GM19043 (cell line): Measurements from ENCODE around the gene BICDL2.
"Not testable (repeated sequence)": the region's sequence is repeated elsewhere in the genome, so short reads cannot be mapped to it uniquely, and the experiment has no call there.

ENCODE experiments used
- ATAC-seq: cut with Tn5 transposase; IDR thresholded peaks from one replicate; pipeline ENCODE4 v1.9.1; 2021; ENCODE audit warnings: low read depth; ENCODE audit not compliant: unreplicated experiment

Gene BICDL2, protein sequence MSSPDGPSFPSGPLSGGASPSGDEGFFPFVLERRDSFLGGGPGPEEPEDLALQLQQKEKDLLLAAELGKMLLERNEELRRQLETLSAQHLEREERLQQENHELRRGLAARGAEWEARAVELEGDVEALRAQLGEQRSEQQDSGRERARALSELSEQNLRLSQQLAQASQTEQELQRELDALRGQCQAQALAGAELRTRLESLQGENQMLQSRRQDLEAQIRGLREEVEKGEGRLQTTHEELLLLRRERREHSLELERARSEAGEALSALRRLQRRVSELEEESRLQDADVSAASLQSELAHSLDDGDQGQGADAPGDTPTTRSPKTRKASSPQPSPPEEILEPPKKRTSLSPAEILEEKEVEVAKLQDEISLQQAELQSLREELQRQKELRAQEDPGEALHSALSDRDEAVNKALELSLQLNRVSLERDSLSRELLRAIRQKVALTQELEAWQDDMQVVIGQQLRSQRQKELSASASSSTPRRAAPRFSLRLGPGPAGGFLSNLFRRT

DNA sequence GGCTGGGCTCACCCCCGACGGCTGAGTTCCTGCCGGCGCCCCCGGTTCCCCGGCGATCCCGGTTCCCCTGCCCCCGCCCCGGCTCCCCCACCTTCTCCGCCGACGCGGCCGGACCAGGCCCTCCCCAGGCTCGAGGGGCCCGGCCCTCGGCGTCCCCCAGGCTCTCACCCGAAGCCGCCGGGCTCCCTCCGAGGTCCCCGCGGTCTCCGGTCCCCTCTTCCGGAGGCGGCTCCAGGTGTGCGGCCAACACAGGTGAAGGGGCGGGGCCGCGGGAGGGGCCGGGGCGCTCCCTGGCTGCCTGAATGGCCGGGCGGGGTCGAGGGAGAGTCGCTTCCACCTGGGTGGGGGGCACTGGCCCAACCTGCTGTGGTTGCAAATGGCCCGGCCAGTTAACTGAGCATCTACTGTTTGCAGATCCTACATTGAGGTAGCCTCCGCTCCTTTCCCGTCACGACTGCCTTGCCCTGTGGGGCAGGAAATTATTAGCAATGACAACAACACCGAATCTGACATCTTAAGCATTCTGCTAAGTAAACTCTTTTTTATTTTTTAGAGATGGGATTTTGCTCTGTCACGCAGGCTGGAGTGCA is at the start of gene BICDL2:
Gene BICDL2, minus strand, starts transcription at position 219 of the 590 bp plus-strand sequence. CDS start 1,448 bp downstream, outside the sequence.
- ATAC-seq = no peak

DNA sequence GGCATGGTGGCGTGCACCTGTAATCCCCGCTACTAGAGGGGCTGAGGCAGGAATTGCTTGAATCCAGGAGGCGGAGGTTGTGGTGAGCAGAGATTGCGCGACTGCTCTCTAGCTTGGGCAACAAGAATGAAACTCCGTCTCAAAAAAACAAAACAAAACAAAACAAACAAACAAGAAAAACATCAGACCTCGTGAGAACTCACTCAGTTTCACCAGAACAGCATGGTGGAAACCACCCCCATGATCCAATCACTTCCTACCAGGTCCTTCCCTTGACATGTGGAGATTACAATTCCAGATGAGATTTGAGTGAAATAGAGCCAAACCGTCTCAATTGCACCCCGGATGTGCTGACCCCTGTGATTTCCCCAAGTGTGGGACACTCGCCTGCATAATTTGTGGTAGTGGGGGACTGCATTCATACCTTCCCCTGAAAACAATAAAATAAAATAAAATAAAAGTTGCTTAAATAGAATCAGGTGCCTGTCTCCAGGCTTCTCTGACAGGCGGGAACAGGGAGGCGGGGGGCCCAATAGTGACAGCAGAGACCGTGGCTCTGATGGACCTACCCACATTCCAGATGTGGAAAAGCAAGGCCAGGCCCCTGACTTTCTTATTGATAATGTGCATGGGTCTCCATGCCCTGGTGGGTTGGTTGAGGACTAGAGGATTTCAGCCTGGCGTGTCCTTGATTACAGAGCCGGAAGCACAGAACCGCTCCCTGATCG is 49.3 kb upstream of the BICDL2 start:
- ATAC-seq = no peak

DNA sequence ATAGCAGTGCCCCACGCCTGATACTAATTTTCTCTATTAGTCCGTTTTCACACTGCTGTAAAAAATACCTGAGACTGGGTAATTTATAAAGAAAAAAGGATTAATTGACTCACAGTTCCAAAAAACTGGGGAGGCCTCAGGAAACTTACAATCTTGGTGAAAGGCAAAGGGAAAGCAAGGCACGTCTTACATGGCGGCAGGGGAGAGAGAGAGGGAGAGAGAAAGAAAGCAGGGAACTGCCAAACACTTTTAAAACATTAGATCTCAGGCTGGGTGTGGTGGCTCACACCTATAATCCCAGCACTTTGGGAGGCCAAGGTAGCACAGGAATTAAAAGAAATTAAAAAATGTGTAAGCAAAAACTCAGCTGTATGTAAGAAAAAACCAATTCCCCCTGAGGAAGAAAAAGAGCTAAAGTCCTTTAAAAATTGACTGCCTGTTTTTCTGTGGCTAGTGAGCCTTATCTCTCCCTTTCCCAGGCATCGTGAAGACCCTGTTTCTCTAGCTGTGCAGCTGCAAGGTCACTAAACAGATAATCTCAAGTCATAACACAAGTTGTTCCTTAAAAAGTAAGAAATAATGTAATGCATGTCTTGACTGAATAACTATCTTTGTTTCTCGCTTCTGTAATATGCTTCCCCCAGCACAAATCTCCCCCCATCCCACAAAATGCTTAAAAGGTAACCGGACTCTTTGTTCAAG is 48.4 kb upstream of the BICDL2 start:
- no peak for ATAC-seq

DNA sequence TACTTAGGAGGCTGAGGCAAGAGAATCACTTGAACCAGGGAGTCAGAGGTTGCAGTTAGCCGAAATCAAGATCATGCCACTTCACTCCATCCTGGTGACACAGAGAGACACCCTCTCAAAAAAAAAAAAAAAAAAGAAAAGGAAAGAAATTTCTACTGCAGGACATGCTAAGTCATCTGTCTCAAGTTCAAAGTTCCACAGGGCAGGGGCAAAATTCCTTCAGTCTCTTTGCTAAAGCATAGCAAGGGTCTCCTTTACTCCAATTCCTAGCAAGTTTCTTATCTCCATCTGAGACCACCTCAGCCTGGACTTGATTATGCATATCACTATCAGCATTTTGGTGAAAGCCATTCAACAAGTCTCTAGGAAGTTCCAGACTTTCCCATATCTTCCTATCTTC is 47.7 kb upstream of the BICDL2 start:
- no peak for ATAC-seq

DNA sequence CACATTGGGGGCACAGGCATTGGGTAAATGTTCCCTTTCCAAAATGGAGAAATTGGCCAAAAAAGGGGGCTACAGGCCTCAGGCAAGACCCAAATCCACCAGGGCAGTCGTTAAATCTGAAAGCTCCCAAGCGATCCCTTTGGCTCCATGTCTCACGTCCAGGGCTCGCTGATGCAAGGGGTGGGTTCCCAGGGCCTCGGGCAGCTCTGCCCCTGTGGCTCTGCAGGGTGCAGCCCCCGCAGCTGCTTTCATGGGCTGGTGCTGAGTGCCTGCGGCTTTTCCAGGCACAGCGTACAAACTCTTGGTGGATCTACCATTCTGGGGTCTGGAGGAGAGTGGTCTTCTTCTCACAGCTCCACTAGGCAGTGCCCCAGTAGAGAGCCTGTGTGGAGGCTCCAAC is 46.7 kb upstream of the BICDL2 start:
- not testable (repeated sequence) for ATAC-seq

GRCh38 chr16:3081957-3082356 is 45.2 kb upstream of the BICDL2 start:
- ATAC-seq = not testable (repeated sequence)

- no peak for ATAC-seq
These were observed 43.3 kb upstream of the BICDL2 start for GRCh38 chr16:3080024-3080423.

GRCh38 chr16:3076577-3076976 is 39.8 kb upstream of the BICDL2 start:
- ATAC-seq = no peak

DNA sequence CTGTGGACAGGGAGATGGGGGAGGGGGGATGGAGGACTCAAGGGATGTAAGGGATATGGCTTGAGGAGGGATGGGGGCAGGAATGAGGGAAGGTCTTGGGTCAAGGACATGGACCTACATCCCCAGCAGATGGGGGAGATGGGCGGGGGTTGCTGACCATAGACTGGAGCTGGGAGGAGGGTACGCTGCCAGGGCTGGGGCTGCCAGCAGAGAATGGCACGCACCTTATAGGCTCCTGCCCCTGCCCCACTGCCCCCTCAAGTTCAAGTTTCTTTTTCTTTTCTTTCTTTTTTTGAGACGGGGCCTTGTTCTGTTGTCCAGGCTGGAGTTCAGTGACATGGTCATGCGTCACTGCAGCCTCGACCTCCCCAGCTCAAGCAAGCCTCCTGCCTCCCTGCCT is 39.2 kb upstream of the BICDL2 start:
- not testable (repeated sequence) for ATAC-seq

GRCh38 chr16:3075523-3075915 is 38.8 kb upstream of the BICDL2 start:
- no peak for ATAC-seq

DNA sequence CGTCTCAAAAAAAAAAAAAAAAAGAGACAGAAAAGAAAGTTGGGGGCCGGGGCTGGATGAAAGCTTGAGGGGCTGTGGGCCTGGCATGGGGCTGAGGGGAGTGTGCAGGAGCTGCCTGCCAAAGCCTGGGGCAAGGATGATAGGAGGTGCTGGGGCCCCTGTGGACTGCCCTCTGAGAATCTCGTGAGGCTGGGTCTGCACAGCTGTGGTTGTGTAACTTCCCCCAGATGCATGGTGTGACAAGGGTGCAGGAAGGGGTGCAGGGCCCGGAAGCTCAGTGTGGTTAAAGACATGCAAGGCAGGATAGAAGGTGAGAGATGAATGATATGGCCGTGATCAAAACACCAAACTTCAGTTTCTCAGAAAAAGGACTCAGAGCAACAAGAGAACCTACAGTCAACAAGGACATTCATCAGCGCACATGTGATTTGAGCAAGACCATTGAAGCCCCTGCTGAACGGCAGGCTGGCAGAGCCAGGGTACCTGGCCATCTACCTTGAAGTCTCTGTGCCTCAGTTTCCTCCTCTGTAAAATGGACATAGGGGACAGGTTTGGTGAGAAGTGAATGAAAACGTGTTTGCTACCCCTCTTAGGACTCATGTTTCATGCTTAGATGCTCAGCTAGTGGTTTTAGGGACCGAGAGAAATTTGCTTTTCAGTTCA is 38.2 kb upstream of the BICDL2 start:
- ATAC-seq = peak; percentile 84

GRCh38 chr16:3073448-3073847 is 36.7 kb upstream of the BICDL2 start:
- ATAC-seq = no peak

GRCh38 chr16:3072576-3073263 is 36.0 kb upstream of the BICDL2 start:
- not testable (repeated sequence) for ATAC-seq

DNA sequence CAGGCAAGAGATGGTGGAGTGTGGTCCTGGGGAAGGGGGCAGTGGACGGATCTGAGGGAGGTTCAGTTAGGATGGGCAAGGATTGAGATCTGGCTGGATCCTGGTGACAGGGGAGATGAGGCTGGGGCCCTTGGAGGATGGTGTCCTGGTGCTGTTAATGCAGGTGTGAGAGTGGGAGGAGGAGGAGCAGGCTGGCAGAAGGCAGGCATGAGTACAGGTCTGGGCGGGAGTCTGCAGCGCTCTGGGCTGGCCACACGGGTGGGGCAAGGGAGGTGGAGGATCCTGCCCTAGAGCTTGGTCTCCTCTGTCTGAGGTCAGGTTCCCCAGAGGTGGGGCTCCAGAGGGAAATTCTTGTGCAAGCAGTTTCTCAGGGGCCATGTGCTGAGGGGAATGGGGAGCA is 35.4 kb upstream of the BICDL2 start:
- ATAC-seq = not testable (repeated sequence)

GRCh38 chr16:3071655-3072054 is 34.9 kb upstream of the BICDL2 start:
- ATAC-seq = no peak

- ATAC-seq = no peak
These were observed 33.9 kb upstream of the BICDL2 start for GRCh38 chr16:3070608-3071111.

DNA sequence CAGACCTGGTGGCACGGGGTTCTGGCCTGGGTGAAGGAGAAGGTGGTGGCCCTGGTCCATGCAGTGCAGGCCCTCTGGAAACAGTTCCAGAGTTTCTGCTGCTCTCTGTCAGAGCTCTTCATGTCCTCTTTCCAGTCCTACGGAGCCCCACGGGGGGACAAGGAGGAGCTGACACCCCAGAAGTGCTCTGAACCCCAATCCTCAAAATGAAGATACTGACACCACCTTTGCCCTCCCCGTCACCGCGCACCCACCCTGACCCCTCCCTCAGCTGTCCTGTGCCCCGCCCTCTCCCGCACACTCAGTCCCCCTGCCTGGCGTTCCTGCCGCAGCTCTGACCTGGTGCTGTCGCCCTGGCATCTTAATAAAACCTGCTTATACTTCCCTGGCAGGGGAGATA is 32.4 kb upstream of the BICDL2 start:
- not testable (repeated sequence) for ATAC-seq

DNA sequence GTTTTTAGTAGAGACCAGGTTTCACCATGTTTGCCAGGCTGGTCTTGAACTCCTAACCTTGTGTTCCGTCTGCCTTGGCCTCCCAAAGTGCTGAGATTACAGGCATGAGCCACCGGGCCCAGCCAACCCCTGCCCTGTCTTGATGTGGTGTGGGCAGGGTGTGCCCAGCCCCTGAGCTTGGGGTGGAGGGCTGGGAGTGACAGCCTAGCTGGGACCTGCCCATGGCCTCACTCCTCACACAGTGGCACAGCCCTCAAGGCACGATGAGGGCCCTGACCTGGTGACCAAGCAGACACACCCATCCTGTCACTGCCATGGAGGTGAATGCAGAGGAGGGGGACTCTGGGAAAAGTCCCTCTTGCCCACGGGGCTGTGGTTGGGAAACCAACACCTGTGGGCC is 31.7 kb upstream of the BICDL2 start:
- ATAC-seq = no peak

- no peak for ATAC-seq
These were observed 29.6 kb upstream of the BICDL2 start for GRCh38 chr16:3066440-3066748.
